OCI-LY1 (cell line): ENCODE measurements around the gene CRNN.

ENCODE experiments used
- CTCF ChIP-seq: fragments of 200-600 bp; sonication (generic), shearing (Covaris generic); IDR thresholded peaks from 2 replicates; pipeline ENCODE4 v1.5.1; 2017; ENCODE audit warnings: mild to moderate bottlenecking, antibody characterized with exemption, low read length, moderate library complexity, mixed read lengths
- EZH2 ChIP-seq: fragments of 200-600 bp; sonication (generic), shearing (Covaris generic); IDR thresholded peaks from 2 replicates; pipeline ENCODE4 v1.8.0; 2017; ENCODE audit warnings: borderline replicate concordance, mixed run types, mild to moderate bottlenecking, antibody characterized with exemption, low read length, moderate library complexity, mixed read lengths

GRCh38 chr1:152442765-152443164, 28.7 kb upstream of the CRNN start:
- TF ChIP-seq CTCF (no peak), EZH2 (no peak)
